DND-41 (cell line): ENCODE data around the gene TMEM9.

Experiments used
- ATAC-seq: fragments of 200-7000 bp; cut with Tn5 transposase; 3 replicates; pipeline ENCODE4 v1.9.1; 2021; ENCODE audit warnings: low read depth; ENCODE audit not compliant: insufficient read depth
- DNase-seq: peaks from one replicate; pipeline ENCODE4 v3.0.0-alpha.2; 2020
- H2AFZ ChIP-seq: 2 replicates; pipeline ENCODE4 v1.6.0; 2012; ENCODE audit warnings: low read depth, low read length
- H3K27ac ChIP-seq: 2 replicates; pipeline ENCODE4 v1.5.1; 2012; ENCODE audit warnings: low read length, inconsistent platforms
- H3K27me3 ChIP-seq: fragments of 200-600 bp; sonication (generic); 2 replicates; pipeline ENCODE4 v1.6.0; 2012; ENCODE audit warnings: low read length, mild to moderate bottlenecking, inconsistent platforms; ENCODE audit not compliant: insufficient read depth, poor library complexity
- H3K36me3 ChIP-seq: 2 replicates; pipeline ENCODE4 v1.5.1; 2012; ENCODE audit warnings: low read length, inconsistent platforms; ENCODE audit not compliant: insufficient read depth
- H3K4me1 ChIP-seq: 2 replicates; pipeline ENCODE4 v1.5.1; 2012; ENCODE audit warnings: mild to moderate bottlenecking, low read length; ENCODE audit not compliant: insufficient read depth
- H3K4me2 ChIP-seq: 2 replicates; pipeline ENCODE4 v1.6.0; 2012; ENCODE audit warnings: mild to moderate bottlenecking, moderate library complexity, low read length, inconsistent platforms; ENCODE audit not compliant: insufficient read depth
- H3K4me3 ChIP-seq, 2 experiments: fragments of 200-600 bp in 1 of 2; shearing (Covaris generic) in 1 of 2; 2 replicates each; pipeline ENCODE4 v1.5.1; 2012 to 2016; ENCODE audit warnings: inconsistent platforms in 2 of 2, low read length in 2 of 2, mild to moderate bottlenecking in 2 of 2, low read depth in 1 of 2, moderate library complexity in 1 of 2
- H3K79me2 ChIP-seq: 2 replicates; pipeline ENCODE4 v1.6.0; 2012; ENCODE audit warnings: low read length, inconsistent platforms; ENCODE audit not compliant: insufficient read depth
- H3K9ac ChIP-seq: 2 replicates; pipeline ENCODE4 v1.6.0; 2012; ENCODE audit warnings: low read depth, mild to moderate bottlenecking, inconsistent platforms, low read length, moderate library complexity
- H3K9me3 ChIP-seq: 2 replicates; pipeline ENCODE4 v1.5.1; 2012; ENCODE audit warnings: low read length, moderate library complexity, mild to moderate bottlenecking, inconsistent platforms; ENCODE audit not compliant: insufficient read depth, severe bottlenecking
- H4K20me1 ChIP-seq: 2 replicates; pipeline ENCODE4 v1.6.0; 2012; ENCODE audit warnings: low read length; ENCODE audit not compliant: insufficient read depth
- EZH2 ChIP-seq: IDR thresholded peaks from 3 replicates; pipeline ENCODE4 v1.6.1; 2012; ENCODE audit warnings: borderline replicate concordance, low read depth, mild to moderate bottlenecking, moderate library complexity, low read length, inconsistent platforms; ENCODE audit not compliant: severe bottlenecking
- TF ChIP-seq, protein P1 (sequence below): IDR thresholded peaks from 2 replicates; pipeline ENCODE4 v1.5.1; 2012; ENCODE audit warnings: borderline replicate concordance, low read length, moderate library complexity, mild to moderate bottlenecking; ENCODE audit not compliant: poor library complexity, severe bottlenecking; ENCODE audit errors: extremely low read depth

TMEM9 gene

DNA sequence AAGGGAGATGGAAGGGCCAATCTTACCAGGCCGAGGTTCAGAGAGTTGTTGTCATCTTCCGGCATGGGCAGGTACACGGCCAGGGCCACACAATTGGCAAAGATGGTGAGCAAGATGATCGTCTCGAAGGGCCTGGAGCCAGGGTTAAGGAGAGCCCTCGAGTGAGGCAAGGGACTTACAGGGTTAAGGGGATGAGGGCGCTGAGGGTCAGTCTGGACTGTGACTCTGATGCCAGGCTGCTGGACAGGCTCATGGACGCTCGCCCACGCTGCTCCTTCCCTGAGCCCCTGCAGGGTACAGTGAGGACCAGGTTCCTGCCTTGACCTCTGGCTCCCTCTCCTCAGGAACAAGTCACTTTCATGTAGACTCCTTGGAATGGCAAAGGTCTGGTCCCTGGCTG lies 44.1 kb downstream of the TMEM9 start:
- DNase-seq: no peak
- Histone ChIP-seq H3K27ac (no peak overlapping the region), H3K36me3 (no peaks in the 10 kb centered on the region), H3K9ac (no peak overlapping the region), H4K20me1 (no peaks in the 10 kb centered on the region), H3K4me2 (no peak overlapping the region), H2AFZ (no peak overlapping the region), H3K79me2 (no peaks in the 10 kb centered on the region), H3K4me1 (peaks cover 11% of the 10 kb centered on the region), H3K9me3 (no peaks in the 10 kb centered on the region), H3K4me3 (no peak overlapping the region), H3K27me3 (no peaks in the 10 kb centered on the region)
- TF ChIP-seq EZH2: no peak
- TF ChIP-seq, protein P1, sequence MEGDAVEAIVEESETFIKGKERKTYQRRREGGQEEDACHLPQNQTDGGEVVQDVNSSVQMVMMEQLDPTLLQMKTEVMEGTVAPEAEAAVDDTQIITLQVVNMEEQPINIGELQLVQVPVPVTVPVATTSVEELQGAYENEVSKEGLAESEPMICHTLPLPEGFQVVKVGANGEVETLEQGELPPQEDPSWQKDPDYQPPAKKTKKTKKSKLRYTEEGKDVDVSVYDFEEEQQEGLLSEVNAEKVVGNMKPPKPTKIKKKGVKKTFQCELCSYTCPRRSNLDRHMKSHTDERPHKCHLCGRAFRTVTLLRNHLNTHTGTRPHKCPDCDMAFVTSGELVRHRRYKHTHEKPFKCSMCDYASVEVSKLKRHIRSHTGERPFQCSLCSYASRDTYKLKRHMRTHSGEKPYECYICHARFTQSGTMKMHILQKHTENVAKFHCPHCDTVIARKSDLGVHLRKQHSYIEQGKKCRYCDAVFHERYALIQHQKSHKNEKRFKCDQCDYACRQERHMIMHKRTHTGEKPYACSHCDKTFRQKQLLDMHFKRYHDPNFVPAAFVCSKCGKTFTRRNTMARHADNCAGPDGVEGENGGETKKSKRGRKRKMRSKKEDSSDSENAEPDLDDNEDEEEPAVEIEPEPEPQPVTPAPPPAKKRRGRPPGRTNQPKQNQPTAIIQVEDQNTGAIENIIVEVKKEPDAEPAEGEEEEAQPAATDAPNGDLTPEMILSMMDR: no peak
- no peak for ATAC-seq

DNA sequence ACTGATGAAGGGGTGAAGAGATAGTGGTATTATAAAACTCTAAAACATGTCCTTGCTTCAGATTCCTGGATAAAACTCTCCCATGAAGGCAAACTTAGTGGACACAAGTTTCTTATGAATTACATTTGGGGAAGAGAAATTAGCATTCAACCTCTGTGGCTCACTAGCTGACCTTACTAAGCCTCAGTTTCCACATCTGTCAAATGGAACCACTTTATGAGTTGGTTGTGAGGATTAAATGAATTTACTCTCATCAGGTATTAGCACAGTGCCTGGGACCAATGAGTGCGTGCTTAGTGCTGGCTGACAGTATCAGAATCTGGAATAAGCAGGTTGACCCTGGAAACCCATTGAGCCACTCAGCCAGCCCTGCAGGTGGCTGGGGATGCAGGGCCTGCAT lies 44.6 kb downstream of the TMEM9 start:
- H3K4me1 ChIP-seq: peaks cover 11% of the 10 kb centered on the region
- H2AFZ ChIP-seq: no peak overlapping the region
- no peaks in the 10 kb centered on the region for H3K79me2 ChIP-seq
- H3K27ac ChIP-seq: no peak overlapping the region
- no peak for ATAC-seq
- H4K20me1 ChIP-seq: no peaks in the 10 kb centered on the region
- no peak overlapping the region for H3K4me3 ChIP-seq
- H3K27me3 ChIP-seq: peaks cover 2% of the 10 kb centered on the region
- DNase-seq: no peak
- H3K9ac ChIP-seq: no peak overlapping the region
- no peaks in the 10 kb centered on the region for H3K36me3 ChIP-seq
- no peak overlapping the region for H3K4me2 ChIP-seq
- TF ChIP-seq EZH2: no peak
- TF ChIP-seq, protein P1: no peak
- H3K9me3 ChIP-seq: no peaks in the 10 kb centered on the region

DNA sequence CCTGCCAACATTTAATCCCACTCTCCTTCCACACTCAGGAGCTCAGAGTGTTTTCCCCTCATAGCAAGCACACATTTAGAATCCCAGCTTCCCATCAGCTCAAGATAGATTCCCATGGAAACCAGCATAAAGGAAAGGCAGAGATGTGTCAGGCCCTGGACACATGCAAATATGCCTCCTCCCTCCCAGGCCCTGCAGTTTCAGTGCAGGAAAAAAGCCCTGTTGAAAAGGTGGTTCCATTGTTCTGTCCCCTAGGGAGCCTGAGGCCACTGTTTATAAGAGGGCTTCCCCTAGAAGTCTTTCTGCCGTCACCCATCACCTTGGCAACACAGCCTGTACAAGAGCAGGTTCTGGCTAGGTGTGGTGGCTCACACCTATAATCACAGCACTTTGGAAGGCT lies 45.7 kb downstream of the TMEM9 start:
- no peak overlapping the region for H3K4me3 ChIP-seq
- no peak overlapping the region for H3K9ac ChIP-seq
- H3K4me2 ChIP-seq: no peak overlapping the region
- no peaks in the 10 kb centered on the region for H4K20me1 ChIP-seq
- H2AFZ ChIP-seq: no peak overlapping the region
- H3K4me1 ChIP-seq: peaks cover under 1% of the 10 kb centered on the region; the same call in 1 of the 2 replicates
- no peaks in the 10 kb centered on the region for H3K9me3 ChIP-seq
- ATAC-seq (no peak), DNase-seq (no peak)
- H3K27ac ChIP-seq: no peak overlapping the region
- peaks cover 4% of the 10 kb centered on the region for H3K27me3 ChIP-seq
- TF ChIP-seq EZH2: no peak
- TF ChIP-seq, protein P1: no peak
- H3K36me3 ChIP-seq: no peaks in the 10 kb centered on the region
- H3K79me2 ChIP-seq: no peaks in the 10 kb centered on the region

DNA sequence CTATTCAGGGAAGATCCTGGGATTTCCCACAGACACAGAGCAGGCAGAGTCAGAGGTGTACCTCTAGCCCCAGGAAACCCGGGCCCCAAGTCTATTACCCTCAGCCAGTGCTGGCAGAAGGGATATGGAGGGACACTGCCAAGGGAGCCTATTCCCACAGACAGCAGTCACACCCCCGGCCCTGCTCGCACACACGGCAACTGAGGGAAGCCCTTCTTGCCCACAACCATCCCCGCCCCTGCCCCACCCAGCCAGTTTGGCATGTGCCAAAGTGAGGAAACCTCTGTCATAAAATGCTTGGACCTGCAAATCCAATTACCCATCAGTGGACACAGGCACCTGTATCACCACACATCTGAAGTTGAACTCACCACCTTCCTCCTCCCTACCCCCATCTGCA lies 48.6 kb downstream of the TMEM9 start:
- peaks cover 4% of the 10 kb centered on the region for H3K27me3 ChIP-seq
- TF ChIP-seq EZH2: no peak
- TF ChIP-seq, protein P1: no peak
- no peak for ATAC-seq

More for the DNA sequence above, 48.6 kb downstream of the TMEM9 start:
- no peak overlapping the region for H3K4me3 ChIP-seq
- H3K4me2 ChIP-seq: no peak overlapping the region
- H4K20me1 ChIP-seq: peaks cover 4% of the 10 kb centered on the region; the same call in 1 of the 2 replicates
- no peaks in the 10 kb centered on the region for H3K79me2 ChIP-seq
- no peaks in the 10 kb centered on the region for H3K4me1 ChIP-seq
- H3K27ac ChIP-seq: no peak overlapping the region
- no peak for DNase-seq
- H3K36me3 ChIP-seq: no peaks in the 10 kb centered on the region
- H2AFZ ChIP-seq: no peak overlapping the region
- no peak overlapping the region for H3K9ac ChIP-seq
- no peaks in the 10 kb centered on the region for H3K9me3 ChIP-seq
